PFSK-1 (cell line): ENCODE data around the gene RAB9A.

Experiments
- POLR2AphosphoS5 ChIP-seq: IDR thresholded peaks from 2 replicates; pipeline ENCODE4 v1.6.1; 2012; ENCODE audit warnings: low read depth, mild to moderate bottlenecking, control low read depth, low read length, moderate library complexity
- REST ChIP-seq, 2 experiments: IDR thresholded peaks; 2 replicates each; pipeline versions ENCODE4 v1.6.1 to v1.8.0; 2011 to 2012; ENCODE audit warnings: low read depth in 2 of 2, low read length in 2 of 2, control low read depth in 1 of 2, inconsistent platforms in 1 of 2, mild to moderate bottlenecking in 1 of 2, moderate library complexity in 1 of 2; ENCODE audit not compliant: insufficient read depth in 1 of 2
- SIN3A ChIP-seq: IDR thresholded peaks from 2 replicates; pipeline ENCODE4 v1.6.1; 2012; ENCODE audit warnings: mild to moderate bottlenecking, low read length, moderate library complexity, borderline replicate concordance; ENCODE audit not compliant: insufficient read depth
- TAF1 ChIP-seq: IDR thresholded peaks from 2 replicates; pipeline ENCODE4 v1.6.1; 2012; ENCODE audit warnings: low read length, control low read depth, borderline replicate concordance; ENCODE audit not compliant: insufficient read depth

GRCh38 chrX:13651150-13651549 lies 37.8 kb upstream of the RAB9A start:
- no peak for TF ChIP-seq POLR2AphosphoS5
- no peak for TF ChIP-seq REST (IDR thresholded peaks at IDR 0.05; ENCODE audit: insufficient read depth in 1 of 2, low read depth in 2 of 2, low read length in 2 of 2)
- no peak for TF ChIP-seq TAF1
- TF ChIP-seq SIN3A: no peak
